HG03571 (cell line): ENCODE results near the gene OLFM2.
"Not testable (repeated sequence)": the region's sequence is repeated elsewhere in the genome, so short reads cannot be mapped to it uniquely, and the experiment has no call there.

Experiments used
- ATAC-seq: cut with Tn5 transposase; IDR thresholded peaks from one replicate; pipeline ENCODE4 v1.9.1; 2021; ENCODE audit not compliant: unreplicated experiment

The OLFM2 gene

DNA sequence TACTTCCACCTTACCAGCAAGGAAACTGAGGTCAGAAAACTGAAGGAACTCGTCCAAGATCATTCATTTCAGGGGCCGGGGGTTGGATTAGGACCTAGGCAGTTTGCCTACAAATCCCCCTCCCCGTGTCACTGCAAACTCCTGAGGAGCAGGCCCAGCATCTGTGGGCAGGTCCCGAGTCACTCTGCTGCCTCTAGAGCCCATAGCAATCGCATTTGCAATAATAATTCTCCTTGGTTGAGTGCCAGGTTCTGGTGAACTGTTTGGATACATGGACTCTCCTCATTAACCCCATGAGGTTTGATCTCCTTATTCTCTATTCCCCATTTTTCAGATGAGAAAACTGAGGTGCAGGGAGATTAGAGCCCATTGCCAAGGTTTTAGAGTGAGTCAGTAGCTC is 100.3 kb downstream of the OLFM2 start:
- ATAC-seq = no peak

DNA sequence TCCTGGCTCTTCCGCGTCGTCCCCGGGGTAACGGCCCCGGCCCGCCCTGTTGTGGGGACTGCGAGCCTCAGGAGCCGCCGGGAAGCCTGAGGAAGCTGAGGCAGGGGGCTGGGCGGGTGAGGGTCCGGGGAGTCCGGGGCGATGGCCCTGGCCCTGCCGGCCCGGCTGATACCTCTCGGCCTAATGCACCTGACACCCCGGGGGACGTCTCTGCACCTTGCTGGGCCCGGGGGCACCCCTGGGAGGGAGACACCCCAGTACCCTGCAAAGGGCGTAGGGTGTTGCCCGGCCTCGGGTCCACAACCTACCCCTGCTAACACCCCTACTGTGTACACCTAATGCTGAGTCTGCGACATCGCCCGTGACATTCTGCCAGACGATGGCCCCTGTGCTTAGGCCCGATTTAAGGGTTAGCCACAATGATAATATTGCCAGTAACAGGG is 100.8 kb downstream of the OLFM2 start:
- peak; percentile 20 for ATAC-seq

DNA sequence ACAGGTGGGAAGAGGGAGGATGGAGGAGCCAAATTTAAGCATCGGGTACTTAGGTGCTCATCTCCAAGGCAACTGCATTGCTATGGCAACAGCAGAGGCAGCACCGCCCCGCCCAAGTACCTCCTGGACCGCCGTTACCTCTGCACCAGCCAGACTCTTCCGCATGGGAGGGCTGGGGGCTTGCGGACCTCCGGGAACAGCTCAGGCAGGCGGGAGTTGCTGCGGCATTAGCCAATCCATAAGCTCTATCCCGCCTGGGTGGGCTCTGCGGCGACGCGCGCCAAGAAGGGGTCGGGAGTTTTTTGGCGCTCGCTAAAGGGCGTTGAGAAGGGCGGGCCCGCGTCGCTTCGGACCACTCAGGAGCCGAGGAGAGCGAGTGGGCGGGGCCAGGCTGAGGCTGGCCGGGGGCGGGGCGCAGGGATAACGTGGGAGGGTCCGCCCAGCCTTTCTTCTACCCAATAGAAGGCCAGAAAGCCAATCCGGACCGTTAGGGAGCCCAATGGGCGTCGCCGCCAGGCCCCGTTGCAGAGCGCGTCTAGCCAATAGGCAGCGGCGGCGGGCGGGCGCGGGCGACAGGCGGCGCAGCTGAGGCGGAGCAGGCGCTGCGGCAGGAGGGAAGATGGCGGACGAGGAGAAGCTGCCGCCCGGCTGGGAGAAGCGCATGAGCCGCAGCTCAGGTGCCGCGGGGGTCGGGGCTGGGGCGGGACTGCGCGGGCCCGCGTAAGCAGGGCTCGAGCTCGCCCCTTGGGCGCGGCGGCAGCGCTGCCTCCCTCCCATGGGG is 101.4 kb downstream of the OLFM2 start, which contains the start of gene PIN1:
PIN1 (plus strand) TSS at position 593 of the 781 bp plus-strand sequence; CDS start at position 620, 27 bp downstream.
- peak; percentile 90 for ATAC-seq

DNA sequence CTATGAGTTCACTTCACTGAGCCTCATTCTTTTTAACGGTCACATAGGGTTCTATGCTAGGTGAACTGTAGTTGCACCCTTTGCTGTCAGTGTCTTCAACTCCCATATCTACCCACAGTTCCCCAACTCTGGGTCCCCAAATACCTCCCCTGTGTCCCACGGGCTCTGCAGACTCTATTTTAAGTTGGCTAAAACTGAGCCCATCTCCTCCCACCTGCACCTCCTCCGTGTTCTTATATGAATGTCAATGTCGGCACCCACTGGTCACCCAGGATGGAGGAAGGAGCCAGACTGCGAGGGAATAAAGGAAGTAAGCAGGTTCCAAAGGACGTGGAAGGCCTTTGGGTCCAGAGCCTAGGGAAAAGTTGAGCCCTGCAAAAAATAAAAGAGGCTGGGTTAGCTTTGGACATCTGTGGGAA is 102.0 kb downstream of the OLFM2 start:
- no peak for ATAC-seq

DNA sequence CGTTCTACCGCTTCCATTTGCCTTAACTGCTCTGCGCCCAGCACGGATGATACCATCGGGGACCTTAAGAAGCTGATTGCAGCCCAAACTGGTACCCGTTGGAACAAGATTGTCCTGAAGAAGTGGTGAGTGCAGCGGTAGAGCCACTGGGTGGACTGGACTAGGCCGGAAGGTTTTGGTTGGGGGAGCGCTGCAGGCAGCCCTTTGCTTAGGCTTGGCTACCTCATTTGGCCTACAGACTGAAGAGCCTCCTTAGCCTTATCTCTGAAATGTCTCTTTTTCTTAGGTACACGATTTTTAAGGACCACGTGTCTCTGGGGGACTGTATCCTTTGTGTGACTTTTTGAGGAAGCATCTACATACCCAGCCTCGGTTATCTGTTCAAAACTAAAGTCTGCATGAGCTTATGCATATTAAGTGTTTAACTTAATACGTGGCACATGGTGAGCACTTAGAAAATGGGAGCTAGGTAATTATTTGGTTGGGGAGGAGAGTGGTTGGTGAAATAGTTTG is 107.7 kb downstream of the OLFM2 start:
- ATAC-seq = no peak

DNA sequence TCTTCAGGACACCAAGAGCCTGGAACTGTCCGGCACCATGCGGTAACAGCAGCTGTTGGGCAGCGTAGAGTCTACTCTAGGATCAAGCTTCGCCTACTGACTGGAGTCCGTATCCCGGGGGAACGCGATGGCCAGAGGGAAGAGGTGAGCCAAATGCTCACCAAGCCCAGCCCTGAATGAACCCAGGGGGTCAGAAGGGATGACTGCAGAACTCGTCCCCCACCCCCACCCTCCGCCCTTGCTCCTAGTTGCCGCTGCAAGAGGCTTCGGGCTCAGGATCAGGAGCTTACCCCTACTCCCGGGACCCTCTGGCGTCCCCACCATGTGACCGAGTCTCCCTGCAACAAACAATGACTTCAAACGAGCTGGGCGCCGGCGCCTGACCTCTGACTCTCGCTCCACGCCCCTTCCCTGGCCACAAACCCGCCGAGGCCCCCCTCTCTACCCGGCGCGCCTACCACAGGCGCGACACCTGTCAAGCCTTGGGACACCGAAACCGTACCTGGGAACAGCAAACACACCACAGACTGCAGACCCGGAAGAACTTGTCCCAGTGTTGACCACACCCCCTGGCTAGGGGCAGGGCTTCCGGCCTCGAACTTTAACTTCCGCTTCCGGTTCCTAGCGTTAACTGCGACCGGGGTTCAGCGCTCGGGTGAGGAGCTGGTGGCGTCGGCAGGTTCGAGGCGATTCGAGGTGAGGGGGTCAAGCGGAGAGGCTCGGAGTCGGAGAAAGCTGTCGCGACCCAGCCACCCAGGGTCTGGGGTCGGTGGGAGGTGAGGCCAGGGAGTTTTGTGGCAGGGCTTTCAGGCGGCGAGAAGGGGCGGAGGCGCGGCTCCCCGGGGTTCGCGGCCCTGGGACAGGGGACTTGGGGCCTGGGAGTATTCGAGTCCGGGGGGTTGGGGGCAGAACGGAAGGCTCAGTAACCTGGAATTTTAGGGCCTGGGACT is 108.8 kb downstream of the OLFM2 start, which contains the start of gene UBL5:
UBL5 (plus strand) TSS at position 630 of the 950 bp plus-strand sequence. CDS start 420 bp downstream, outside the sequence.
- ATAC-seq = peak; percentile 83

DNA sequence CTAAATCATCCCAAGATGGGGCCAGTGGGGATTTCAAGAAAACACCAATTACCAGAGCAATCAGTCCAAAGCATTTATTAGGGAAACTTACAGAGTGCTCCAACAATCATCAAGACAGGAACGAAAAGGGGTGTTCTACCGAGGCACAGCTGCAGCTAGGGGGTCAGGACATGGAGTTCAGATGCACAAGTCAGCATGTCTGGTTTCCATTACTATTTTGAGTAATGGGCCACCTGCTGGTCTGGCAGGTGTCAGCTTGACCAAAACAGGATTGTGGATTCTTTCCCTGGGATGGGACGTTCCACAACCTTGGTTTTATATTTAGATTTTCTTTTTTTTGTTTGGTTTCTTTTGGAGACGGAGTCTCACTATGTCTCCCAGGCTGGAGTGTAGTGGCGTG is 112.5 kb downstream of the OLFM2 start:
- no peak for ATAC-seq

DNA sequence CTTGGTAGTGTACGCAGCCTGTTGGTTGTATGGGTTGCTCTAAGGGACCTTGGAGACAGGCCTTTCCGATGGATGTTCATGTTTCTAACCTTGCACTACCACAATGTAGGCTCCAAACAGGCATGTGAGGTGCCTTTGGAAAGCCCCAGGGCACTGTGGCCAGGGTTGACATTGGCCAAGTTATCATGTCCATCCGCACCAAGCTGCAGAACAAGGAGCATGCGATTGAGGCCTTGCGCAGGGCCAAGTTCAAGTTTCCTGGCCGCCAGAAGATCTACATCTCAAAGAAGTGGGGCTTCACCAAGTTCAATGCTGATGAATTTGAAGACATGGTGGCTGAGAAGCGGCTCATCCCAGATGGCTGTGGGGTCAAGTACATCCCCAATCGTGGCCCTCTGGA is 116.3 kb downstream of the OLFM2 start:
- ATAC-seq = not testable (repeated sequence)

DNA sequence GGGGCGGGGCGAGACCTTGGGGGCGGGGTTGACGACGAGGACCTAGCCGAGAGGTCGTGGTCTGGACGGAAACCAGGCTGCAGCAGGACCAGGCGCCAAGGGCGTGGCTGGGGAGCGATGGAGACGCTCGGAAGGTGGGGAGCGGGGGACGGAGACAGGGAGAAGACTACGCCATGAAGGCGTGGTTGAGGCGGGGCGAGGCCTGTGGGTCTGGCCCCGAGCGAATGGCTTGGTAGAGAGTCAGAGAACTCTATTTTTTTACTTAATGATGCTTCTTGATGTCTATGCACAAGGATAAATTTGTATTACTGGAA is 116.8 kb downstream of the OLFM2 start:
- no peak for ATAC-seq

DNA sequence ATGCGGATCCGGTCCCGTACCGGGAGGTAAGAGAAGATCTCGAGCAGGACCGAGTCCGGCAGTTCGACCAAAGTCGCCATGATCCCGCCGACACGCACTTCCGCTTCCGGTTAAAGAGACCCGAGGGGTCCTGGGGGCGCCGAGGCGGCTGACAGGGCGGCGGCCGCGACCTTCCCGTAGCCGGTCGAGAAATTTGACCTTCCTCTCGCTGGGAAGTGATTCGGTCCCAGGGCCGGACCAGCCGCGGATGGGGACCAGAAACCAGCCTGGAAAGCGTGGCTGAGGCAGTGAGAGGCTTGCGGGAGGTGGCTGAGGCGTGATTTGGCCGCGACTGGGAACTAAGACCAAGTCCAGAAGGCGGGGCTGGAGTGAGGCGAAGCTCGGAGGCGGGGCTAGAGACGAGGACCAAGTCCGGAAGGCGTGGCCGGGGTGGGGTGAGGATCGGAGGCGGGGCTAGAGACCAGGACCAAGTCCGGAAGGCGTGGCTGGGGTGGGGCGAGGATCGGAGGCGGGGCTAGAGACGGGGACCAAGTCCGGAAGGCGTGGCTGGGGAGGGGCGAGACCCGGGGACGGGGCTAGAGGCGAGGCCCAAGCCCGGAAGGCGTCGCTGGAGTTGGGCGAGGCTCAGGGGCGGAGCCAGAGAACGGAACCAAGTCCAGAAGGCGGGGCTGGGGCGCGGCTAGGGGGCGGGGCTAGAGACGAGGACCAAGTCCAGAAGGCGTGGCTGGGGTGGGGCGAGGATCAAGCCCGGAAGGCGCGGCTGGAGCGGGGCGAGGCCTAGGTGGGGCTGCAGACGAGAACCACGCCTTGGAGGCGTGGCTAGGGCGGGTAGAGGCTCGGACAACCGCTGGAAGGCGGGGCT is 117.3 kb downstream of the OLFM2 start, which contains the start of gene FBXL12:
FBXL12 (minus strand) TSS at position 346 of the 862 bp plus-strand sequence; CDS start at position 80, 266 bp downstream.
- ATAC-seq = peak; percentile 76

DNA sequence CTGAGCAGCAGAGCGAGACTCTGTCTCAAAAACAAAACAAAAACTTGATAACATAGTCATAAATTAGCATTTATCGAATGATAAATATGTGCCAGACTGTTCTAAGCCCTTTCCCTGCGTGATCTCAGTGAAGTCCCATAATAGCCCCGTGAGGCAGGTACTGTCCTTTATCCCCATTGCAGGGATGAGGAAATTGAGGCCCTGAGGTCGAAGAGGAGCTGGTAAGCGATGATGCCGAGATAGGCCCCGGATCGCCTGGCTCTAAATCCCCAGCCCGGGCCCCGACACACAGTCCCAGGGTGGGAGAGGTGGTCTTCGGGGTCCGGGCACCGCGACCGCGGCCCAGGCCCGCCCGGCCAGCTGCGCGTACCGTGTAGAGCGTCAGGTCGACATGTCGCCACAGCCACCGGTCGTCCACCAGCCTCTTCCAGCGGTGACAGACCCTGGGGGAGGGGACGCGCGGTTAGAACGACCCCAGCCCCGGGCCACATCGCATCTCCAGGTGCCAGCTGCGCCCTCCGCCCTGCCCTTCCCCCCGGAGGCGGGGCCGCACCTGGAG is 118.1 kb downstream of the OLFM2 start:
- ATAC-seq = peak; percentile 4

DNA sequence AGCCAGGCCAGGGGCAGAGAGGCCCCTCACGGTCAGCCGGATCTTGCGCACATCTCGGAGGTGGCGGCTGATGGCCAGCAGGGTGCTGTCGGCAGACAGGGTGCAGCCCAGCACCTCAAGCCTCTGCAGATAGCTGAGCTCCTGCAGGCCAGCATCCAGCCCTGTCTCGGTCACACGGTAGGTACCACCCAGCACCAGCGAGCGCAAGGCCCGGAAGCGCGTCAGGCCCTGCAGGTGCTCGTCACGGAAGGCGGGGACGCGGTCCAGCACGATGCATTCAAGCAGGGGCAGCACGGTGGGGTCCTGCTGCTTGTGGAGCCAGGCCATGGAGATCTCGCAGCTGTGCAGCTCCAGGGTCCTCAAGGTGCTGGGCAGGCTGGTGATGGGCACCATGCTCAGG is 125.2 kb downstream of the OLFM2 start:
- no peak for ATAC-seq

DNA sequence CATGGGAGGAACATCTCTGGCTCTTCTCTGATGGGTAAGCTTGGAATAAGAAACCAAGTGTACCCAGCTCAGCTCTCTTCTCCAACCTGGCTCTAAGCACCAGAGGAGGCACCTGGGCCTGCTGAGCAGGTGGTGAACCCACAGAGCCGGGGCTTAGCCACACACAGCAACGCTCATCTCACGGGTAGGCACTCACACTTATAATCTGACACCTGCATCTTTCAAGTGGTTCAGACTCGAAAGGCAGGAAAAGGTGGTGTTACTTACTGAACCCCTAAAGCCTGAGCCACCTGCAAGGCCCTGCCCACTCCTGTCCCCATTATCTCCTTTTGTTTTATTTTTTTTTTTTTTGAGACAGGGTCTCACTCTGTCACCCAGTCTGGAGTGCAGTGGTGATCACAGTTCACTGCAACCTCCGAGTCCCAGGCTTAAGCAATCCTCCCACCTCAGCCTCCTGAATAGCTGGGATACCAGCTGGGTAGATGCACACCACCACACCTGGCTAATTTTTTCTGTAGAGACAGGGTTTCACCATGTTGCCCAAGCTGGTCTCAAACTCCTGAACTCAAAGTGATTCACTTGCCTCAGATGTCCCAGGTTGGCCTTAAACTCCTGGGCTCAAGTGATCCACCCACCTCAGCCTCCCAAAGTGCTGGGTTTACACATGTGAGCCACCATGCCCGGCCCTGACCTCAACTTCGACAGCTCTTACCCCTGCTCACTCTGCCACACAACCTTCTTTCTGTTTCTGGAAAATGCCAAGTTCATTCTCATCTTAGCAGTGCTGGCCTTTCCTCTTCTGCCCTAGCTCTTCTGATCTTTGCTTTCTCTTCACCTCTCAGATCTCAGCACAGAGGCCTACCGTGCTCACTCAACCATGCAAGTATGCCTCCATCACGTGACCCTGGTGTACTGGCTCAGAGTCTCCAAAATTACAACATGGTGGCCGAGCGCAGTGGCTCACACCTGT is 127.2 kb downstream of the OLFM2 start:
- ATAC-seq = no peak

DNA sequence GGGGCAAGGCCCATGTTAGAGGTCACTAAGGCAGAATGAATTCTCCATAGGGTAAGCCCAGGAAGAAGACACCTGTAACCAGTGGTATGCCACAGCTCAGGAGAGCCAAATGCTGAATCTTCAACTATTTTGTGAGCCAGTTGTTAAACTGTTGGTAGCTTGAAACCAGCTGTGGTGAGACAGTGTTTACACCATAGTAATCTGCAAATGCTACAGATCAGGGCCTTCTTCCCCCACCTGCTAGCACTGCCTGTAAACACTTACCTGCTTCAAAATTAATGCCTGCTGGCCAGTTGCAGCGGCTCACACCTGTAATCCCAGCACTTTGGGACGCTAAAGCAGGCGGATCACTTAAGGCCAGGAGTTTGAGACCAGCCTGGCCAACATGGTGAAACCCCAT is 129.5 kb downstream of the OLFM2 start:
- no peak for ATAC-seq
